ENCODE results near the gene BEND5. TPM values are rescaled to one million over a fixed set of nuclear protein-coding genes. Genes with fewer than 3 reads are reported as not detected.

Gene BEND5
- total and polyA plus RNA-seq, 2 of the 4 experiments (the other 2 are of a cell fraction): 1.1 to 1.3 TPM

- ChIA-PET CTCF (no interaction called here), POLR2A (ENCODE audit: unreplicated experiment) (no interaction called here)
Measured at GRCh38 chr1:48803474-48803873, 26.8 kb upstream of the BEND5 start.

More at GRCh38 chr1:48803474-48803873, 26.8 kb upstream of the BEND5 start:
- in situ Hi-C loops (cut with MboI; ENCODE audit: low sequenced_read_pairs) (no loop called here), dilution Hi-C loops (cut with HindIII; ENCODE audit: low sequenced_read_pairs, unreplicated experiment) (no loop called here), intact Hi-C loops (cut with micrococcal nuclease) (no loop called here)
- H4K8ac ChIP-seq (ENCODE audit: low read depth in 2 of 2, low read length in 2 of 2): no peak overlapping the region
- no peak overlapping the region for H2AK9ac ChIP-seq (replicated peaks; ENCODE audit: low read depth, low read length, poor library complexity)
- H3K18ac ChIP-seq (ENCODE audit: low read depth, low read length): no peak overlapping the region
- no peaks in the 10 kb centered on the region for H3K79me1 ChIP-seq (ENCODE audit: low read depth in 1 of 2, low read length in 2 of 2)
- H3K4me2 ChIP-seq (ENCODE audit: low read depth, low read length): no peak overlapping the region
- H2BK120ac ChIP-seq (ENCODE audit: low read depth, low read length): no peak overlapping the region
- no peak overlapping the region for H3K9ac ChIP-seq (ENCODE audit: low read depth, low read length)
- no peaks in the 10 kb centered on the region for H3K9me1 ChIP-seq (ENCODE audit: insufficient read depth, low read length)
- H2AFZ ChIP-seq (replicated peaks; ENCODE audit: low read length, poor library complexity): no peak overlapping the region
- no peaks in the 10 kb centered on the region for H3K4me1 ChIP-seq (ENCODE audit: control insufficient read depth, insufficient read depth, low read length)
- no peak overlapping the region for H4K91ac ChIP-seq (ENCODE audit: insufficient read depth, low read depth, low read length)
- no peak overlapping the region for H3K23ac ChIP-seq (ENCODE audit: low read depth, low read length)
- ATAC-seq (ENCODE audit: low read depth) (no peak), DNase-seq (no peak)
- no peak for TF ChIP-seq ELK1 (IDR thresholded peaks at IDR 0.05; ENCODE audit: borderline replicate concordance, low read depth, low read length)
- TF ChIP-seq RAD21 (IDR thresholded peaks at IDR 0.05; ENCODE audit: low read length): no peak
- no peak for TF ChIP-seq USF2 (IDR thresholded peaks at IDR 0.05; ENCODE audit: low read depth, low read length)
- no peak overlapping the region for H4K5ac ChIP-seq (ENCODE audit: low read depth, low read length)
- no TSS peak for BruUV-seq (replicated peaks)
- no peak overlapping the region for H3K4me3 ChIP-seq (ENCODE audit: insufficient read depth, low read depth, low read length)
- no peak overlapping the region for H2BK20ac ChIP-seq (ENCODE audit: low read depth, low read length)
- no peak overlapping the region for H2BK15ac ChIP-seq (ENCODE audit: low read depth, low read length)
- H3K9me3 ChIP-seq (ENCODE audit: control insufficient read depth, insufficient read depth, low read length): no peaks in the 10 kb centered on the region
- no peak overlapping the region for H3K27ac ChIP-seq (ENCODE audit: insufficient read depth, low read length)
- H3K14ac ChIP-seq (replicated peaks; ENCODE audit: low read depth, low read length): no peak overlapping the region
- H3K4ac ChIP-seq (ENCODE audit: low read depth, low read length): no peak overlapping the region
- no peaks in the 10 kb centered on the region for H3K27me3 ChIP-seq (ENCODE audit: control insufficient read depth, insufficient read depth, low read length)
- H2AK5ac ChIP-seq (ENCODE audit: low read depth, low read length): no peak overlapping the region
- H3K56ac ChIP-seq (ENCODE audit: extremely low read depth, insufficient read depth, low read length): no peak overlapping the region
- H3K36me3 ChIP-seq (ENCODE audit: control insufficient read depth, insufficient read depth, low read length): no peaks in the 10 kb centered on the region
- H4K20me1 ChIP-seq (ENCODE audit: insufficient read depth, low read length): no peaks in the 10 kb centered on the region
- H2BK5ac ChIP-seq (ENCODE audit: low read depth, low read length, poor library complexity, severe bottlenecking): no peak overlapping the region
